ENCODE measurements around the gene ZFR2. TPM values are rescaled to one million over a fixed set of nuclear protein-coding genes. Genes with fewer than 3 reads are reported as not detected.

Gene ZFR2
- total RNA-seq, 1 experiment from 2014 or later = not detected

- intact Hi-C loops (cut with micrococcal nuclease; ENCODE audit: unreplicated experiment) = no loop called here
- no peak for DNase-seq
- no peaks in the 10 kb centered on the region for H3K36me3 Mint-ChIP-seq (ENCODE audit: insufficient read depth, unreplicated experiment)
- H3K27me3 Mint-ChIP-seq (ENCODE audit: unreplicated experiment) = peaks cover 48% of the 10 kb centered on the region
- H3K9me3 Mint-ChIP-seq (ENCODE audit: low read depth, unreplicated experiment) = peaks cover 9% of the 10 kb centered on the region
- TF ChIP-seq, protein P1, sequence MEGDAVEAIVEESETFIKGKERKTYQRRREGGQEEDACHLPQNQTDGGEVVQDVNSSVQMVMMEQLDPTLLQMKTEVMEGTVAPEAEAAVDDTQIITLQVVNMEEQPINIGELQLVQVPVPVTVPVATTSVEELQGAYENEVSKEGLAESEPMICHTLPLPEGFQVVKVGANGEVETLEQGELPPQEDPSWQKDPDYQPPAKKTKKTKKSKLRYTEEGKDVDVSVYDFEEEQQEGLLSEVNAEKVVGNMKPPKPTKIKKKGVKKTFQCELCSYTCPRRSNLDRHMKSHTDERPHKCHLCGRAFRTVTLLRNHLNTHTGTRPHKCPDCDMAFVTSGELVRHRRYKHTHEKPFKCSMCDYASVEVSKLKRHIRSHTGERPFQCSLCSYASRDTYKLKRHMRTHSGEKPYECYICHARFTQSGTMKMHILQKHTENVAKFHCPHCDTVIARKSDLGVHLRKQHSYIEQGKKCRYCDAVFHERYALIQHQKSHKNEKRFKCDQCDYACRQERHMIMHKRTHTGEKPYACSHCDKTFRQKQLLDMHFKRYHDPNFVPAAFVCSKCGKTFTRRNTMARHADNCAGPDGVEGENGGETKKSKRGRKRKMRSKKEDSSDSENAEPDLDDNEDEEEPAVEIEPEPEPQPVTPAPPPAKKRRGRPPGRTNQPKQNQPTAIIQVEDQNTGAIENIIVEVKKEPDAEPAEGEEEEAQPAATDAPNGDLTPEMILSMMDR (IDR thresholded peaks at IDR 0.05; ENCODE audit: unreplicated experiment) = no peak
- H3K27ac Mint-ChIP-seq (ENCODE audit: unreplicated experiment) = no peak overlapping the region
- no peak overlapping the region for H3K4me3 Mint-ChIP-seq (ENCODE audit: low read depth, unreplicated experiment)
- no peaks in the 10 kb centered on the region for H3K4me1 Mint-ChIP-seq (ENCODE audit: low read depth, unreplicated experiment)
- CTCF ChIA-PET = no interaction called here
- BruUV-seq (replicated peaks) = no TSS peak
These were observed 76.7 kb downstream of the ZFR2 start for GRCh38 chr19:3792114-3792513.

GRCh38 chr19:3790941-3791340 is 77.9 kb downstream of the ZFR2 start:
- H3K9me3 Mint-ChIP-seq (ENCODE audit: low read depth, unreplicated experiment) = peaks cover 3% of the 10 kb centered on the region
- TF ChIP-seq, protein P1 (IDR thresholded peaks at IDR 0.05; ENCODE audit: unreplicated experiment) = no peak
- no peaks in the 10 kb centered on the region for H3K4me1 Mint-ChIP-seq (ENCODE audit: low read depth, unreplicated experiment)
- CTCF ChIA-PET = no interaction called here
- peaks cover 39% of the 10 kb centered on the region for H3K27me3 Mint-ChIP-seq (ENCODE audit: unreplicated experiment)
- H3K4me3 Mint-ChIP-seq (ENCODE audit: low read depth, unreplicated experiment) = no peak overlapping the region
- intact Hi-C loops (cut with micrococcal nuclease; ENCODE audit: unreplicated experiment) = no loop called here
- no peaks in the 10 kb centered on the region for H3K36me3 Mint-ChIP-seq (ENCODE audit: insufficient read depth, unreplicated experiment)
- DNase-seq = no peak
- H3K27ac Mint-ChIP-seq (ENCODE audit: unreplicated experiment) = no peak overlapping the region
- no TSS peak for BruUV-seq (replicated peaks)

- BruUV-seq (replicated peaks) = no TSS peak
- Mint-ChIP-seq H3K9me3 (ENCODE audit: low read depth, unreplicated experiment) (peaks cover 3% of the 10 kb centered on the region), H3K27ac (ENCODE audit: unreplicated experiment) (no peak overlapping the region), H3K27me3 (ENCODE audit: unreplicated experiment) (peaks cover 39% of the 10 kb centered on the region), H3K4me3 (ENCODE audit: low read depth, unreplicated experiment) (no peak overlapping the region), H3K4me1 (ENCODE audit: low read depth, unreplicated experiment) (no peaks in the 10 kb centered on the region), H3K36me3 (ENCODE audit: insufficient read depth, unreplicated experiment) (no peaks in the 10 kb centered on the region)
- intact Hi-C loops (cut with micrococcal nuclease; ENCODE audit: unreplicated experiment) = no loop called here
- CTCF ChIA-PET = no interaction called here
- TF ChIP-seq, protein P1 (IDR thresholded peaks at IDR 0.05; ENCODE audit: unreplicated experiment) = no peak
- DNase-seq = no peak
These were observed 78.6 kb downstream of the ZFR2 start for GRCh38 chr19:3790209-3790734.

GRCh38 chr19:3788996-3789778 is 79.7 kb downstream of the ZFR2 start:
- Mint-ChIP-seq H3K36me3 (ENCODE audit: insufficient read depth, unreplicated experiment) (no peaks in the 10 kb centered on the region), H3K27ac (ENCODE audit: unreplicated experiment) (no peak overlapping the region), H3K9me3 (ENCODE audit: low read depth, unreplicated experiment) (peaks cover 3% of the 10 kb centered on the region), H3K4me3 (ENCODE audit: low read depth, unreplicated experiment) (no peak overlapping the region), H3K27me3 (ENCODE audit: unreplicated experiment) (peaks cover 44% of the 10 kb centered on the region), H3K4me1 (ENCODE audit: low read depth, unreplicated experiment) (no peaks in the 10 kb centered on the region)
- CTCF ChIA-PET = interaction anchor here (0.7 kb wide), 1 partner anchor 63 kb away, joined by 3 read pairs; no protein-coding TSS in a partner anchor
- no peak for DNase-seq
- intact Hi-C loops (cut with micrococcal nuclease; ENCODE audit: unreplicated experiment) = no loop called here
- TF ChIP-seq, protein P1 (IDR thresholded peaks at IDR 0.05; ENCODE audit: unreplicated experiment) = no peak
- BruUV-seq (replicated peaks) = no TSS peak

All from Calu3 (cell line).